PC-9 (cell line): Measurements from ENCODE around the gene SPRED2.

Experiments used
- CTCF ChIP-seq: fragments of 200-600 bp; sonication (generic); conservative IDR thresholded peaks from 2 replicates; pipeline ENCODE4 v1.6.1; 2017; ENCODE audit warnings: mixed run types, antibody characterized with exemption, mild to moderate bottlenecking, moderate library complexity
- EZH2 ChIP-seq: fragments of 200-600 bp; sonication (generic); IDR thresholded peaks from 2 replicates; pipeline ENCODE4 v1.8.0; 2017; ENCODE audit warnings: antibody characterized with exemption, low read depth

- no peak for TF ChIP-seq CTCF
- no peak for TF ChIP-seq EZH2
Observed at GRCh38 chr2:65380255-65380654, 52.1 kb downstream of the SPRED2 start.
